K562 (cell line): ENCODE data around the gene FARP1. TPM values are rescaled to one million over a fixed set of nuclear protein-coding genes. Genes with fewer than 3 reads are reported as not detected.

Experiments
- ATAC-seq: fragments of 200-7000 bp; cut with Tn5 transposase; 3 replicates; pipeline ENCODE4 v1.9.1; 2020; ENCODE audit warnings: moderate library complexity
- BruUV-seq: library from RNA; stranded (reverse); fragments of 400-500 nt; replicated peaks from 2 replicates; lab custom pipeline; 2021; lab: Mats Ljungman, UMichigan
- CTCF ChIA-PET: fragments of 300-600 bp; formaldehyde crosslinking; extraction: SDS; loops from one replicate; lab custom pipeline; 2021; ENCODE audit warnings: low intra/inter-chr PET ratio; lab: Yijun Ruan, JAX
- POLR2A ChIA-PET: fragments of 300-600, 350-650 bp; sonication (Branson Sonifier 250); formaldehyde crosslinking; extraction: SDS; loops from one replicate; lab custom pipeline; 2021; ENCODE audit warnings: antibody characterized with exemption, inconsistent platforms; lab: Yijun Ruan, JAX
- DNase-seq, 4 experiments: peaks; one replicate each; pipeline versions ENCODE4 v3.0.0 to v3.0.0-alpha.2; 2011 to 2018; ENCODE audit warnings: low spot score in 3 of 4, mixed read lengths in 3 of 4; ENCODE audit errors: extremely low read depth in 1 of 4
- FAIRE-seq: peaks from 2 replicates; lab custom pipeline; 2011; peaks lifted over from hg19 to GRCh38; lab: Jason Lieb, UNC
- H2AFZ ChIP-seq: 2 replicates; pipeline ENCODE4 v1.6.0; 2011; ENCODE audit warnings: low read depth, low read length, control low read depth, inconsistent platforms
- H3K27ac ChIP-seq: fragments of 200-600 bp; 3 replicates; pipeline ENCODE4 v1.8.0; 2011; ENCODE audit warnings: low read depth, mild to moderate bottlenecking, control low read depth, inconsistent platforms, low read length, moderate library complexity, mixed read lengths; ENCODE audit errors: extremely low read depth
- H3K27me3 ChIP-seq, 2 experiments: fragments of 300-600 bp in 1 of 2; 2 replicates in 1 of 2; 3 replicates in 1 of 2; pipeline versions ENCODE4 v1.6.0 to v1.8.0; 2011; ENCODE audit warnings: inconsistent platforms in 2 of 2, low read length in 2 of 2, mild to moderate bottlenecking in 1 of 2, mixed read lengths in 1 of 2, moderate library complexity in 1 of 2; ENCODE audit not compliant: control insufficient read depth in 2 of 2, insufficient read depth in 2 of 2
- H3K36me3 ChIP-seq: fragments of 300-600 bp; 3 replicates; pipeline ENCODE4 v1.8.0; 2011; ENCODE audit warnings: mild to moderate bottlenecking, low read length, inconsistent platforms; ENCODE audit not compliant: control insufficient read depth, insufficient read depth
- H3K4me1 ChIP-seq, 2 experiments: fragments of 200-600 bp in 1 of 2; replicated peaks in 1 of 2; 2 replicates in 1 of 2; 3 replicates in 1 of 2; pipeline versions ENCODE4 v1.5.1 to v1.8.0; 2011; ENCODE audit warnings: inconsistent platforms in 2 of 2, low read length in 2 of 2, mild to moderate bottlenecking in 1 of 2, mixed read lengths in 1 of 2, moderate library complexity in 1 of 2; ENCODE audit not compliant: control insufficient read depth in 2 of 2, insufficient read depth in 2 of 2
- H3K4me2 ChIP-seq: 2 replicates; pipeline ENCODE4 v1.6.1; 2011; ENCODE audit warnings: low read length, control low read depth, inconsistent platforms, mixed read lengths; ENCODE audit not compliant: insufficient read depth
- H3K4me3 ChIP-seq: fragments of 200-600 bp; sonication (generic), shearing (Covaris generic); 2 replicates; pipeline ENCODE4 v1.5.1; 2016; ENCODE audit warnings: control low read depth, inconsistent platforms
- H3K79me2 ChIP-seq: fragments of 200-600 bp; 3 replicates; pipeline ENCODE4 v1.8.0; 2011; ENCODE audit warnings: low read length, inconsistent platforms; ENCODE audit not compliant: control insufficient read depth, insufficient read depth
- H3K9ac ChIP-seq, 2 experiments: 2 replicates each; pipeline versions ENCODE4 v1.6.0 to v1.6.1; 2011; ENCODE audit warnings: low read depth in 2 of 2, low read length in 2 of 2, control low read depth in 1 of 2, inconsistent platforms in 1 of 2, mild to moderate bottlenecking in 1 of 2, mixed read lengths in 1 of 2; ENCODE audit not compliant: insufficient read depth in 1 of 2
- H3K9me1 ChIP-seq: one replicate; pipeline ENCODE4 v1.6.0; 2011; ENCODE audit warnings: inconsistent platforms, mild to moderate bottlenecking, low read length, moderate library complexity; ENCODE audit not compliant: control insufficient read depth, insufficient read depth
- H3K9me3 ChIP-seq: replicated peaks from 2 replicates; pipeline ENCODE4 v1.5.1; 2011; ENCODE audit warnings: low read depth, low read length, inconsistent platforms; ENCODE audit not compliant: control insufficient read depth, insufficient read depth
- H4K20me1 ChIP-seq: replicated peaks from 2 replicates; pipeline ENCODE4 v1.6.1; 2011; ENCODE audit warnings: low read length, inconsistent platforms, mixed read lengths; ENCODE audit not compliant: control insufficient read depth, insufficient read depth
- MEF2A ChIP-seq: IDR thresholded peaks from 2 replicates; pipeline ENCODE4 v1.6.1; 2011; ENCODE audit warnings: low read depth, mild to moderate bottlenecking, low read length, moderate library complexity; ENCODE audit not compliant: control insufficient read depth
- NEUROD1 ChIP-seq: fragments of 150-350 bp; IDR thresholded peaks from 2 replicates; pipeline ENCODE4 v1.6.1; 2014; ENCODE audit warnings: borderline replicate concordance, low read length, low read depth; ENCODE audit not compliant: partially characterized antibody
- NFIC ChIP-seq: fragments of 450-650 bp; IDR thresholded peaks from 2 replicates; pipeline ENCODE4 v1.6.1; 2017; ENCODE audit warnings: mild to moderate bottlenecking, inconsistent platforms
- POLR2AphosphoS5 ChIP-seq: IDR thresholded peaks from 2 replicates; pipeline ENCODE4 v1.6.1; 2011; ENCODE audit warnings: mild to moderate bottlenecking, low read depth, low read length, moderate library complexity; ENCODE audit not compliant: control insufficient read depth, insufficient read depth
- ZNF324 ChIP-seq: fragments of 250-450 bp; sonication (Bioruptor Pico); IDR thresholded peaks from 2 replicates; pipeline ENCODE4 v1.4.0; 2020; ENCODE audit warnings: mild to moderate bottlenecking
- WGBS: fragments of 100-300 bp; shearing (Covaris generic); methylation state at CpG from one replicate; pipeline ENCODE4 v1.1.6; 2016; ENCODE audit warnings: low coverage, mixed read lengths; ENCODE audit not compliant: insufficient coverage; ENCODE audit errors: missing lambda C conversion rate; 5-methylcytosine and 5-hydroxymethylcytosine counted together
- in situ Hi-C: fragments of 300-500 bp; cut with MboI; formaldehyde crosslinking; loops from 4 replicates; pipeline ENCODE4 v1.15.0; 2018; ENCODE audit warnings: inconsistent platforms, mixed read lengths
- intact Hi-C: fragments of 100-400 bp; cut with micrococcal nuclease; formaldehyde crosslinking; loops from 2 replicates; pipeline ENCODE4 v1.14.2; 2022
- polyA plus RNA-seq, 8 experiments: library from polyadenylated mRNA; depleted of rRNA in 4 of 8; stranded (reverse) in 5 of 8; unstranded in 3 of 8; fragments of >200 nt; fragmentation: Nextera tagmentation in 2 of 8; fragmentation: Illumina TruSeq in 1 of 8; extraction: Ambion mirVana in 2 of 8; extraction: Trizol in 1 of 8; gene quantifications; 2 replicates each; pipeline versions ENCODE4 v1.2.1 to v1.2.3, GENCODE V29; 2011 to 2014; ENCODE audit warnings: inconsistent platforms in 1 of 8, missing spikeins in 1 of 8
- total RNA-seq, 7 experiments: library from RNA; depleted of rRNA in 6 of 7; stranded (reverse); fragments of >200 nt in 6 of 7; fragmentation: Illumina TruSeq in 2 of 7; extraction: Trizol in 2 of 7; gene quantifications; 2 replicates each; pipeline versions ENCODE4 v1.2.1 to v1.2.3, GENCODE V29; 2011 to 2021; ENCODE audit warnings: low replicate concordance in 1 of 7
- TF ChIP-seq, protein P1 (sequence below), 2 experiments: fragments of 200-800 bp in 1 of 2; sonication (Bioruptor generic) in 1 of 2; sonication (generic) in 1 of 2; formaldehyde crosslinking in 1 of 2; IDR thresholded peaks in 1 of 2; conservative IDR thresholded peaks in 1 of 2; 2 replicates each; pipeline versions ENCODE4 v1.5.0 to v1.6.1; 2016 to 2020; ENCODE audit warnings: missing compliant biosample characterization in 1 of 2, missing genetic modification characterization in 1 of 2, missing genetic modification reagents in 1 of 2

FARP1 gene
- total and polyA plus RNA-seq, 9 of the 15 experiments (the other 6 are each of a cell fraction or from before 2014, with no cell fraction given): 0.03 to 0.29 (median 0.05) TPM; not detected in 3

- TF ChIP-seq NFIC (no peak), MEF2A (no peak), ZNF324 (CRISPR knock-in tag) (no peak), NEUROD1 (no peak), POLR2AphosphoS5 (no peak)
- TF ChIP-seq, protein P1, sequence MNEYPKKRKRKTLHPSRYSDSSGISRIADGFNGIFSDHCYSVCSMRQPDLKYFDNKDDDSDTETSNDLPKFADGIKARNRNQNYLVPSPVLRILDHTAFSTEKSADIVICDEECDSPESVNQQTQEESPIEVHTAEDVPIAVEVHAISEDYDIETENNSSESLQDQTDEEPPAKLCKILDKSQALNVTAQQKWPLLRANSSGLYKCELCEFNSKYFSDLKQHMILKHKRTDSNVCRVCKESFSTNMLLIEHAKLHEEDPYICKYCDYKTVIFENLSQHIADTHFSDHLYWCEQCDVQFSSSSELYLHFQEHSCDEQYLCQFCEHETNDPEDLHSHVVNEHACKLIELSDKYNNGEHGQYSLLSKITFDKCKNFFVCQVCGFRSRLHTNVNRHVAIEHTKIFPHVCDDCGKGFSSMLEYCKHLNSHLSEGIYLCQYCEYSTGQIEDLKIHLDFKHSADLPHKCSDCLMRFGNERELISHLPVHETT (CRISPR knock-in tag; conservative IDR thresholded peaks at IDR 0.05 in 1 of 2, IDR thresholded peaks at IDR 0.05 in 1 of 2): no peak
- no peaks in the 10 kb centered on the region for H3K4me1 ChIP-seq
- FAIRE-seq: no peak
- DNase-seq: no peak
- H3K27ac ChIP-seq: no peak overlapping the region
- no peaks in the 10 kb centered on the region for H3K9me3 ChIP-seq
- no TSS peak for BruUV-seq
- no peak overlapping the region for H2AFZ ChIP-seq
- H3K9me1 ChIP-seq: no peaks in the 10 kb centered on the region
- H3K79me2 ChIP-seq: no peaks in the 10 kb centered on the region
- intact Hi-C loops (no loop called here), in situ Hi-C loops (no loop called here)
- ChIA-PET CTCF (no interaction called here), POLR2A (interaction anchor here (0.6 kb wide), 2 partner anchors 9 to 305 kb away, joined by 3 read pairs; no protein-coding TSS in a partner anchor)
- H3K9ac ChIP-seq: no peak overlapping the region
- H3K4me3 ChIP-seq: no peak overlapping the region
- WGBS: 10% methylated on average over 4 of the region's 5 CpGs
- H4K20me1 ChIP-seq: no peaks in the 10 kb centered on the region
- H3K4me2 ChIP-seq: no peak overlapping the region
- ATAC-seq: no peak
- peaks cover 0 to 6% of the 10 kb centered on the region in 2 experiments; a peak in 2 of 5 replicates for H3K27me3 ChIP-seq
- no peaks in the 10 kb centered on the region for H3K36me3 ChIP-seq
These were observed 228.7 kb downstream of the FARP1 start for GRCh38 chr13:98371516-98372023.
